Measurements from ENCODE around the gene MMP25.
"Not testable (repeated sequence)": the region's sequence is repeated elsewhere in the genome, so short reads cannot be mapped to it uniquely, and the experiment has no call there.

GRCh38 chr16:3069146-3069545, 22.8 kb downstream of the MMP25 start:
- not testable (repeated sequence) for TF ChIP-seq CTCF, POLR2A (IDR thresholded peaks at IDR 0.05)
